A549 (cell line): ENCODE measurements around the gene SNRNP25. TPM values are rescaled to one million over a fixed set of nuclear protein-coding genes. Genes with fewer than 3 reads are reported as not detected.

Experiments
- ATAC-seq, 2 experiments: fragments of 200-7000 bp in 1 of 2; fragments of >200 bp in 1 of 2; cut with Nextera tagmentation in 1 of 2; cut with Tn5 transposase in 1 of 2; 3 replicates each; pipeline versions ENCODE4 v1.8.0 to v1.9.1; 2018 to 2020; ENCODE audit warnings: mild to moderate bottlenecking in 1 of 2, moderate library complexity in 1 of 2
- CTCF ChIA-PET: fragments of 300-600 bp; sonication (Branson Sonifier 250); formaldehyde crosslinking; extraction: SDS; loops from one replicate; lab custom pipeline; 2021; ENCODE audit warnings: antibody characterized with exemption, inconsistent platforms; lab: Yijun Ruan, JAX
- POLR2A ChIA-PET: fragments of 350-600 bp; formaldehyde crosslinking; extraction: SDS; loops from one replicate; lab custom pipeline; 2021; ENCODE audit warnings: antibody characterized with exemption, inconsistent platforms; lab: Yijun Ruan, JAX
- DNase-seq, 2 experiments: peaks; one replicate each; pipeline versions ENCODE4 v3.0.0 to v3.0.0-alpha.2; 2011 to 2016; ENCODE audit warnings: low read depth in 1 of 2, low spot score in 1 of 2
- FAIRE-seq: peaks from 2 replicates; lab custom pipeline; 2011; peaks lifted over from hg19 to GRCh38; lab: Jason Lieb, UNC
- H3K27ac ChIP-seq, 2 experiments: fragments of >200 bp; sonication (Bioruptor Twin); formaldehyde crosslinking; 3 replicates each; pipeline ENCODE4 v1.5.1; 2016 to 2017
- H3K4me1 ChIP-seq: fragments of >200 bp; sonication (Bioruptor Twin); formaldehyde crosslinking; 3 replicates; pipeline ENCODE4 v1.6.1; 2016
- H3K4me2 ChIP-seq: fragments of >200 bp; sonication (Bioruptor Twin); formaldehyde crosslinking; 3 replicates; pipeline ENCODE4 v1.6.1; 2016
- H3K4me3 ChIP-seq: fragments of >200 bp; sonication (Bioruptor Twin); formaldehyde crosslinking; 3 replicates; pipeline ENCODE4 v1.5.1; 2016
- H3K9me3 ChIP-seq: fragments of >200 bp; sonication (Bioruptor Twin); formaldehyde crosslinking; 3 replicates; pipeline ENCODE4 v1.6.1; 2016
- BCL3 ChIP-seq: fragments of >200 bp; sonication (Bioruptor Twin); formaldehyde crosslinking; IDR thresholded peaks from 3 replicates; pipeline ENCODE4 v1.6.1; 2016
- CBX8 ChIP-seq: fragments of 200-600 bp; sonication (generic); IDR thresholded peaks from 2 replicates; pipeline ENCODE4 v1.6.1; 2016
- CHD4 ChIP-seq: fragments of 200-600 bp; sonication (generic); IDR thresholded peaks from 2 replicates; pipeline ENCODE4 v1.6.1; 2016; ENCODE audit warnings: antibody characterized with exemption, mild to moderate bottlenecking, borderline replicate concordance
- CTCF ChIP-seq: fragments of >200 bp; sonication (Bioruptor Twin); formaldehyde crosslinking; IDR thresholded peaks from 3 replicates; pipeline ENCODE4 v1.5.1; 2016
- EHF ChIP-seq: fragments of 250-450 bp; sonication (Bioruptor Pico); IDR thresholded peaks from 2 replicates; pipeline ENCODE4 v1.5.0; 2020; ENCODE audit warnings: mild to moderate bottlenecking
- ESRRA ChIP-seq: fragments of 150-350 bp; IDR thresholded peaks from 2 replicates; pipeline ENCODE4 v1.6.1; 2014; ENCODE audit warnings: mild to moderate bottlenecking, low read length, borderline replicate concordance
- FOSL2 ChIP-seq, 2 experiments: fragments of 450-650 bp in 1 of 2; fragments of >200 bp in 1 of 2; sonication (Bioruptor Twin) in 1 of 2; formaldehyde crosslinking; IDR thresholded peaks; 2 replicates each; pipeline versions ENCODE4 v1.5.0 to v1.6.1; 2016 to 2020; ENCODE audit warnings: mild to moderate bottlenecking in 1 of 2, moderate library complexity in 1 of 2
- FOXS1 ChIP-seq: fragments of 250-450 bp; sonication (Bioruptor Pico); IDR thresholded peaks from 2 replicates; pipeline ENCODE4 v1.5.0; 2020; ENCODE audit warnings: mild to moderate bottlenecking, moderate library complexity
- GATA3 ChIP-seq: IDR thresholded peaks from 2 replicates; pipeline ENCODE4 v1.6.1; 2012; ENCODE audit warnings: borderline replicate concordance
- HOXB13 ChIP-seq: fragments of 250-450 bp; sonication (Bioruptor Pico); IDR thresholded peaks from 2 replicates; pipeline ENCODE4 v1.5.0; 2020; ENCODE audit warnings: low read depth, mild to moderate bottlenecking, moderate library complexity
- JUN ChIP-seq, 2 experiments: fragments of >200 bp; sonication (Bioruptor Twin); formaldehyde crosslinking; IDR thresholded peaks; 2 replicates in 1 of 2; 3 replicates in 1 of 2; pipeline ENCODE4 v1.6.1; 2016 to 2017
- KDM1A ChIP-seq: fragments of 200-600 bp; sonication (generic); IDR thresholded peaks from 2 replicates; pipeline ENCODE4 v1.6.1; 2016; ENCODE audit warnings: low read depth, mild to moderate bottlenecking
- KDM5A ChIP-seq: fragments of 200-600 bp; sonication (generic); IDR thresholded peaks from 2 replicates; pipeline ENCODE4 v1.6.1; 2016; ENCODE audit warnings: antibody characterized with exemption, mild to moderate bottlenecking
- MAFK ChIP-seq: fragments of 450-650 bp; IDR thresholded peaks from 2 replicates; pipeline ENCODE4 v1.6.1; 2014; ENCODE audit not compliant: partially characterized antibody
- MYC ChIP-seq: IDR thresholded peaks from 2 replicates; pipeline ENCODE4 v1.6.1; 2012; ENCODE audit warnings: mild to moderate bottlenecking, inconsistent platforms, low read length, improper control_type of control experiment, borderline replicate concordance
- NPAS2 ChIP-seq: fragments of 250-450 bp; sonication (Bioruptor Pico); IDR thresholded peaks from 2 replicates; pipeline ENCODE4 v1.8.0; 2022; ENCODE audit warnings: mild to moderate bottlenecking, moderate library complexity, borderline replicate concordance
- POLR2AphosphoS2 ChIP-seq: conservative IDR thresholded peaks from 2 replicates; pipeline ENCODE4 v1.6.1; 2012; ENCODE audit warnings: low read length, improper control_type of control experiment, inconsistent platforms
- RAD21 ChIP-seq, 2 experiments: fragments of >200 bp in 1 of 2; sonication (Bioruptor Twin) in 1 of 2; formaldehyde crosslinking in 1 of 2; IDR thresholded peaks in 1 of 2; conservative IDR thresholded peaks in 1 of 2; 2 replicates in 1 of 2; 3 replicates in 1 of 2; pipeline ENCODE4 v1.6.1; 2012 to 2018; ENCODE audit warnings: inconsistent platforms in 1 of 2
- REST ChIP-seq: fragments of 200-600 bp; sonication (generic); IDR thresholded peaks from 2 replicates; pipeline ENCODE4 v1.6.1; 2016; ENCODE audit warnings: antibody characterized with exemption, mild to moderate bottlenecking, moderate library complexity
- RFX5 ChIP-seq: fragments of 450-650 bp; IDR thresholded peaks from 2 replicates; pipeline ENCODE4 v1.7.1; 2014; ENCODE audit warnings: antibody characterized with exemption, mild to moderate bottlenecking, moderate library complexity
- SMC3 ChIP-seq: fragments of >200 bp; sonication (Bioruptor Twin); formaldehyde crosslinking; IDR thresholded peaks from 3 replicates; pipeline ENCODE4 v1.6.1; 2018; ENCODE audit warnings: inconsistent platforms
- WGBS: methylation state at CpG from one replicate; pipeline ENCODE4 v1.1.6; 2017; ENCODE audit errors: missing lambda C conversion rate; 5-methylcytosine and 5-hydroxymethylcytosine counted together
- polyA plus RNA-seq, 4 experiments: library from polyadenylated mRNA; depleted of rRNA in 3 of 4; stranded (reverse); fragments of >200 nt; fragmentation: RNase III in 1 of 4; extraction: RNeasy Plus Mini Kit Qiagen cat#74134 plus additional on column Dnase treatment in 1 of 4; gene quantifications; 2 replicates in 3 of 4; 3 replicates in 1 of 4; pipeline ENCODE4 v1.2.3, GENCODE V29; 2011 to 2017
- TF ChIP-seq, protein P1 (sequence below): fragments of 450-650 bp; IDR thresholded peaks from 2 replicates; pipeline ENCODE4 v1.6.1; 2014; ENCODE audit warnings: antibody characterized with exemption

SNRNP25 gene
- polyA plus RNA-seq, 2 of the 4 experiments (the other 2 are of a cell fraction): 45.0 to 82.2 TPM

DNA sequence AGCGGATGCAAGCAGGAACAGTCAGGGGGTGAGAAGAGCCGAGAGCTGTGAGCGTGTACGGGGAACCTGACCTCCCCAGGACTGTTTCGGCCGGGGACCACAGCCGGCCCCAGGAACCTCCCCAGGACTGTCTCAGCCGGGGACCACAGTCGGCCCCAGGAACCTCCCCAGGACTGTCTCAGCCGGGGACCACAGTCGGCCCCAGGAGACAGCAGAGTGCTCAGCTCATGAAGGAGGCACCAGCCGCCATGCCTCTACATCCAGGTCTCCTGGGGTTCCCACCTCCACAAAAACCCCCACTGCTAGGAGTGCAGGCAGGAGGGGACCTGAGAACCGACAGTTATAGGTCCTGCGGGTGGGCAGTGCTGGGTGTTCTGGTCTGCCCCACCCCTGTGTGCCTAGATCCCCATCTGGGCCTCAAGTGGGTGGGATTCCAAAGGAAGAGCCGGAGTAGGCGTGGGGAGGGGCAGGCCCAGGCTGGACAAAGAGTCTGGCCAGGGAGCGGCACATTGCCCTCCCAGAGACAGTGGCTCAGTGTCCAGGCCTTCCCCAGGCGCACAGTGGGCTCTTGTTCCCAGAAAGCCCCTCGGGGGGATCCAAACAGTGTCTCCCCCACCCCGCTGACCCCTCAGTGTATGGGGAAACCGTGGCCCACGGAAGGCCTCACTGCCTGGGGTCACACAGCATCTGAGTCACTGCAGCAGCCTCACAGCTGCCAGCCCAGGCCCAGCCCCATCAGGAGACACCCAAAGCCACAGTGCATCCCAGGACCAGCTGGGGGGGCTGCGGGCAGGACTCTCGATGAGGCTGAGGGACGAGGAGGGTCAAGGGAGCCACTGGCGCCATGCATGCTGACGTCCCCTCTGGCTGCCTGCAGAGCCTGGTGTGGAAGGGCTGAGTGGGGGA lies 14.5 kb downstream of the SNRNP25 start (continued):
- TF ChIP-seq CTCF (no peak), MAFK (no peak)

GRCh38 chr16:69181-69580 lies 15.6 kb downstream of the SNRNP25 start:
- ChIA-PET CTCF (interaction anchor here (0.6 to 25.2 kb wide), 8 partner anchors 9 to 292 kb away, joined by 3 to 718 read pairs (median 5); partner anchors contain the start of genes HBQ1, MPG, POLR3K and RHBDF1), POLR2A (no interaction called here)
- TF ChIP-seq FOXS1 (CRISPR knock-in tag) (no peak), FOSL2 (IDR thresholded peaks at IDR 0.05) (no peak), FOSL2 (CRISPR knock-in tag; IDR thresholded peaks at IDR 0.05) (no peak), KDM5A (no peak), NPAS2 (CRISPR knock-in tag) (no peak), RAD21 (conservative IDR thresholded peaks at IDR 0.05 in 1 of 2, IDR thresholded peaks at IDR 0.05 in 1 of 2) (no peak), GATA3 (no peak), KDM1A (no peak), REST (no peak), EHF (CRISPR knock-in tag) (no peak)
- WGBS: 92% methylated on average over 8 of the region's 8 CpGs
- DNase-seq (no peak), ATAC-seq (no peak), FAIRE-seq (no peak)
- H3K9me3 ChIP-seq: no peaks in the 10 kb centered on the region
- H3K4me2 ChIP-seq: no peak overlapping the region
- H3K27ac ChIP-seq: no peak overlapping the region
- H3K4me3 ChIP-seq: no peak overlapping the region
- H3K4me1 ChIP-seq: peaks cover 17% of the 10 kb centered on the region

DNA sequence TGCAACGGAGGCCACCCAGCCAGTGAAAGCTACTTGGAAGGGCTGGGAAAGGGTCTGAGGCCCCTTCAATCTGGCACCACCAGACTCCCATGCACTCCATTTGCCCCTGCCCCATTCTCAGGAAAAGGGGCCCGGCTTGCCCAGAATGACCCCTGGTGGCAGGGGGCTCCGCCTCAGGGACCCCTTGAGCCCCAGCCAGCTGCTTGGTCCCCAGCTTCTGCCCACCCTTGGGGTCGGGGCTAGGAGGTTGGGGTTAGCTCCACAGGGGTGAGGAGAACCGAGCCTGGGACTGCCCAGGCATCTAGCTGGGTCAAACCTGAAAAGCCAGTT lies 17.5 kb downstream of the SNRNP25 start:
- FAIRE-seq: no peak
- CTCF ChIA-PET: interaction anchor here (0.8 to 30.3 kb wide), 8 partner anchors 3 to 290 kb away, joined by 3 to 718 read pairs (median 18); partner anchors contain the start of genes HBQ1, MPG, POLR3K and RHBDF1
- DNase-seq: no peak
- no peaks in the 10 kb centered on the region for H3K9me3 ChIP-seq
- H3K4me3 ChIP-seq: peak overlapping the region; percentile 86
- peak overlapping the region; percentile 79 to 92 for H3K27ac ChIP-seq
- H3K4me2 ChIP-seq: peak overlapping the region; percentile 98
- POLR2A ChIA-PET: interaction anchor here (0.8 kb wide), 1 partner anchor 18 kb away, joined by 3 read pairs; the partner anchor contains the start of gene POLR3K
- H3K4me1 ChIP-seq: peaks cover 23% of the 10 kb centered on the region
- ATAC-seq: no peak
- WGBS: 44% methylated on average over 3 of the region's 5 CpGs
- TF ChIP-seq, protein P1, sequence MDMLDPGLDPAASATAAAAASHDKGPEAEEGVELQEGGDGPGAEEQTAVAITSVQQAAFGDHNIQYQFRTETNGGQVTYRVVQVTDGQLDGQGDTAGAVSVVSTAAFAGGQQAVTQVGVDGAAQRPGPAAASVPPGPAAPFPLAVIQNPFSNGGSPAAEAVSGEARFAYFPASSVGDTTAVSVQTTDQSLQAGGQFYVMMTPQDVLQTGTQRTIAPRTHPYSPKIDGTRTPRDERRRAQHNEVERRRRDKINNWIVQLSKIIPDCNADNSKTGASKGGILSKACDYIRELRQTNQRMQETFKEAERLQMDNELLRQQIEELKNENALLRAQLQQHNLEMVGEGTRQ: no peak
- no peak for TF ChIP-seq HOXB13 (CRISPR knock-in tag)
- TF ChIP-seq MYC: no peak
- no peak for TF ChIP-seq POLR2AphosphoS2
- TF ChIP-seq SMC3: no peak
- no peak for TF ChIP-seq JUN (IDR thresholded peaks at IDR 0.05)
- no peak for TF ChIP-seq BCL3
- no peak for TF ChIP-seq RFX5
- TF ChIP-seq RAD21 (conservative IDR thresholded peaks at IDR 0.05 in 1 of 2, IDR thresholded peaks at IDR 0.05 in 1 of 2): no peak
- TF ChIP-seq REST: no peak
- TF ChIP-seq ESRRA: no peak
- no peak for TF ChIP-seq CBX8
- TF ChIP-seq CHD4: no peak
